CD4-positive, alpha-beta T cell treated with Interleukin-2 at 100 ng/mL for 4 hours (primary cell): ENCODE results near the gene STARD9.

Experiments used
- DNase-seq: peaks from one replicate; pipeline ENCODE4 v3.0.0-alpha.2; 2020; ENCODE audit warnings: low spot score

Gene STARD9

DNA sequence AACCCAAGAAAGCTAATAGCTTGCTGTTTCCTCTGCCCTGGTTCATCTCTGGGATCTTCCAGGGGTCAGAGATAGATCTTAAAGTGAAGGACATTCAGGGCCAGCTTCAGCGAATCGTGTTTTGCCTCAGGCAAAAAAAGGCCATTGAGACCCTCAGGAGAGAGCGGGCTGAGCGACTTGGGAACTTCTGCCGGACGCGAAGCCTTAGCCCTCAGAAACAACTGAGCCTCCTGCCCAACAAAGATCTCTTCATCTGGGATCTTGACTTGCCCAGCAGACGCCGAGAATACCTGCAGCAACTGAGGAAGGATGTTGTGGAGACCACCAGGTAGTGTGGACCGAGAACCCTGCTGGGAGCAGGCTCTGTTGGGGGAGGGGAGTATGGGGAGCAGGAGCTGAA lies 119.0 kb downstream of the STARD9 start:
- no peak for DNase-seq

- DNase-seq, result no peak
Observed at GRCh38 chr15:42695527-42696071, 120.2 kb downstream of the STARD9 start.

DNA sequence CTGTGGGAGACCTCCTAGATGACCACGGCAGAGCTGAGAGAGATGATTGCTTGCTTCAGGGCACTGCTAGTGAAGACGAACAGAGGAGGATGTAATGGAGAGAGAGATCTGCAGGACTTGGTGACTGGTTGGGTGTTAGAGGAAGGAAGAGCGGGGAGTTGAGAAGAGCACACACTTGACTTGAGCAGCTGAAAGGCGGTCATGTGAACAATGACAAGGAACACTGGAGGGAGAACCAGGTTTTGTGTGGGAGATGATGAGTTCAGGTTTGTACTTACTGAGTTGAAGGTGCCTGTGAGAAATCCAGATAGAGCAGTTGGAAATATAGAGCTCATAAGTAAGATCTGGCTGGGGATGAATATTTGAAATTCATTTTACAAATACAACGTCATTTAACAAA lies 121.2 kb downstream of the STARD9 start:
- no peak for DNase-seq

GRCh38 chr15:42704492-42704926 lies 129.1 kb downstream of the STARD9 start:
- peak; percentile 70 for DNase-seq

DNA sequence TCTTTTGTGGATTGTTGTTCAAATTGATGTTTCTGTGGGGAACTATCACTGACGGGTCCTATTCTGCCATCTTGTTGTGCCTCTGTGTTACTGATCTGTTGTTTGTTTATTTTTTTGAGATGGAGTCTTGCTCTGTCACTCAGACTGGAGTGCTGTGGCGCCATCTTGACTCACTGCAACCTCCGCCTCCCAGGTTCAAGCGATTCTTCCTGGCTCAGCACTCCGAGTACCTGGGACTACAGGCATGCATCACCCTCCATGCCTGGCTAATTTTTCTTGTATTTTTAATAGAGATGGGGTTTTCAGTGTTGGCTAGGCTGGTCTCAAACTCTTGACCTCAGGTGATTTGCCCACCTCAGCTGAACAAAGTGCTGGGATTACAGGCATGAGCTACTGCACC lies 129.9 kb downstream of the STARD9 start:
- no peak for DNase-seq

GRCh38 chr15:42707068-42707467 lies 131.7 kb downstream of the STARD9 start:
- DNase-seq, result no peak

DNA sequence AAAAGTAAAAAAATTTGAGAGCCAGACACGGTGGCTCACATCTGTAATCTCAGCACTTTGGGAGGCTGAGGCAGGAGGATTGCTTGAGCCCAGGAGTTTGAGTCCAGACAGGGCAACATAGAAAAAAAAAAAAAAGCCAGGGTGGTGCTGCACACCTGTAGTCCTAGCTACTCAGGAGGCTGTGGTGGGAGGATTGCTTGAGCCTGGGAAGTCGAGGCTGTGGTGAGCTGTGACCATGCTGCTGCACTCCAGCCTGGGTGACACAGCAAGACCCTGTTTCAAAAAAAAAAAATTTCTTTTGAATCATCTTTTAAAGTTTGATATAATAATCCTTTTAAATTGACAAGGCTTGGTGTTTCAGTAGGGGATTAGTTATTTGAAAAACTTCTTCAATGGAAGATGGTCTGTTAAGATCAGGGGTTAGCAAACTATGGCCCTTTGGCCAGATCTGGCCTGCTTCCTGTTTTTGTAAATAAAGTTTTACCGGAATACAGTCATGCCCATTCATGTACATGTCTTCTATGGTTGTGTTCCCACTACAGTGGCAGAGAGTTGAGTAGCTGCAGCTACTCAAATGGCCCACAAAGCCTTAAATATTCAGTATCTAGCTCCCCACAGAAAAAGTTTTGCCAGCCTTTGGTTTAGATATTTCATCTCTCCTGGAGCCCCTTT lies 132.6 kb downstream of the STARD9 start:
- no peak for DNase-seq

- DNase-seq, result no peak
Observed at GRCh38 chr15:42710662-42711061, 135.3 kb downstream of the STARD9 start.

- DNase-seq, result no peak
Observed at GRCh38 chr15:42711746-42712145, 136.3 kb downstream of the STARD9 start.

DNA sequence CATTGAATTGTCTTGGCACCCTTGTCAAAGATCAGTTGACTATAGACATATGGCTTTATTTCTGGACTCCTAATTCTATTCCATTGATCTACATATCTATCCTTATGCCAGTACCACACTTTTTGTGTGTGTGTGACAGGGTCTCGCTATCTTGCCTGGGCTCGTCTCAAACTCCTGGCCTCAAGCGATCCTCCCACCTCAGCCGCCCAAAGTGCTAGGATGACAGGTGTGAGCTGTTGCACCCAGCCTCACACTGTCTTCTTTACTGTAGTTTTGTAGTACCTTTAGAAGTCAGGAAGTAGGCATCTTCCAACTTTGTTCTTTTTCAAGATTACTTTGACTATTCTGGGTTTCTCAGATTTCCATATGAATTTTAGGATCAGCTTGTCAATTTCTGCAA lies 137.2 kb downstream of the STARD9 start:
- no peak for DNase-seq

DNA sequence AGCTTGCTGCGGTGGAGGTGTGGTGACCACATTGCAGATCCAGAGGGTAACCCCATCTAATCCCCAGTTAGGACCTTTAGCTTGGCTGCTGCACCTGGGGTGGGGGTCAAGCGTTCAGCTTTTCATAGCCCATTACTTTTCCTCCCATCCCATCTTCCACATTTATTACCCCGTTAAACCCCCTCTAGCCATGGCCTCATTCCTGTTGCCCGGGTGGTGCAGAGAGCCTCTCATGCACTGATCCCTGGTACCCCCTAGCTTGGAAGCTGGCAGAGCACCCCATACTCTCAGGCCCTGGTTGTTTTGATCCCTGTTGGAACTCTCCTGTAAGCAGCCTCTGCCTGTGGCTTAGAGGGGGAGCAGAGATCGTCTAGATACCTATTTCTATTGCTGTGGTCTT lies 140.7 kb downstream of the STARD9 start:
- no peak for DNase-seq

DNA sequence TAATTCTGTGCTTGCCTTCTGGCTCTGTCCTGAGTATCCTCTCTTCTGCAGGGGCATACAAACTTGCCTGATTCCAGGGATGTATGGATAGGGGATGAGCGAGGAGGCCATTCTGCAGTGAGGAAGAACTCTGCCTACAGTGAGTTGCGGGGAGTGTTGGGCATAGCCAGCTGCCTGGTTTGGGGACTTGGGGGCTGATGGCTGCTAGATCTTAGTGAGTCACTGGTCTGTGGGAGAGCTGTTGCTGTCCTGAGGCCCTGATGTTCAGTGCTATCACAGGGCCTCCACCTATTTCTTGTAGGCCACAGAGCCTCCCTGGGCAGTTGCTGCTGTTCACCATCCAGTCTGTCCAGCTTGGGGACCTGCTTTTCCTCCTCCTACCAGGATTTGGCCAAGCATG lies 141.2 kb downstream of the STARD9 start:
- no peak for DNase-seq

DNA sequence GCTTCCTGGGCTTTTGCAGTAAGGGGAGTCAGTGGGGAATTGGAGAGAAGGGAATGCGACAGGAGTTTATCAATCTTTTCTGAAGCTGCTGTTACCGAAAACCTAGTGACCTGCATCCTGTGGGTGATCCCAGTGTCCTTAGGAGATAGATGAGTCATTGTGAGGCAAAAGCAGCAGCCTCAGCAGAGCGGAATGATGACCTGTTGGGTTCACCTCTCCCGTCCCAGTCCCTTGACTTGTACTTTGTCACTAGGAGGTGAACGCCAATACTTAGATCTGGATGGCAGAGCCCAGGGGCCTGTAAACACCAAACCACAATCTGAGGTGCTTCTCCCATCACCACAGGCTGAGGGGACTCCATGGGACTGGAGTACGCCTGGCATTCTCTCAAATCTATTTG lies 143.6 kb downstream of the STARD9 start:
- DNase-seq, result no peak

- no peak for DNase-seq
Observed at GRCh38 chr15:42720071-42720470, 144.7 kb downstream of the STARD9 start.

- DNase-seq, result no peak
Observed at GRCh38 chr15:42721016-42721415, 145.6 kb downstream of the STARD9 start.

- DNase-seq, result no peak
Observed at GRCh38 chr15:42721916-42722315, 146.5 kb downstream of the STARD9 start.

- DNase-seq, result no peak
Observed at GRCh38 chr15:42723068-42723467, 147.7 kb downstream of the STARD9 start.

GRCh38 chr15:42724276-42724675 lies 148.9 kb downstream of the STARD9 start:
- no peak for DNase-seq

- DNase-seq, result no peak
Observed at GRCh38 chr15:42725331-42725903, 150.0 kb downstream of the STARD9 start.

DNA sequence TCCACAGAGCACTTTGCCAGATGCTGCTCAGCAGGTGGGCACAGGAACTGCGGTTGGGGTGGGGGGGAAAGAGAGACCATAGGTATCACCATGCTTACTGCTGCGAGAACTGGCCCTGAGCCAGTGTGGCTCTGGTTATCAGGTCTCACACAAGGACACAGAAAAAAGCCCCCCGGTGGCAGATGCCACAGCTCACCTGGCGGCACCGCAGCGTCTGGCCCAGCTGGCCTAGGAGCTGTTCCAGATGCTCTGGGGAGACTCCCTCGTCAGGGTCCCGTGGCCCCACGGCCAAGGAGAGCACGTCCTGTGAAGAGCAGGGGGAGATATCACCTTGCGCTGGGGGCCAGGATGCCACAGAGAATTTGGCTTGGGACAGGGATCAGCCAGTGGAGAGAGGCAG lies 150.7 kb downstream of the STARD9 start:
- DNase-seq, result no peak

DNA sequence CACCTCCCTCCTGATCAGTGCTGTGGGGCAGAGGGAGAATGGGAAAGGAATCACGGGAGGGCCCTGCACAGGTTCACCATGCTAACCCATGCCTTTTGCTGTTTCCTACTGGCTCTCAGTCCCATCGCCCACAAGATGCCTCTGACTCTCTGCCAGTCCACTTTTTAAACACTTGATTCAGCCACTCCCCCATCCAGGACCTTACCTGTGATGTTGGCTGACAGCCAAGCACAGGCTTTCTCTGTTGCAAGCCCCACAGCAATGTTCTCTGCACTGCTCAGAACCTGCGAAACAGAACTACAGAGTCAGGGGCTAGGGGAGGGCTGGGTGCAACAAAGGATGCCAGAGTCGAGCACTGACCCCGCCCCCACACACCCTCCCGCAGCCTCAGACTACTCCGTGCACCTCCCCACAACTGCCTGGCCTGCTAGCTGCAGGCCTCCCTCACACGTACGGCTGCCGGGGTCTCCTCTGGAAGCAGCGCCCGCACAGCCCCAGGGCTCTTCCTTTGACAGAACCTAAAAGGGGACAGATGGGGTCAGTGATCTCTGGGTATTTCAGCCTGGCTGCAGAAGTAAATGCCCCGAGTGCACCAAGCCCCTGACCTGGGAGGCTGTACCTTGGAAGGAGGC lies 152.5 kb downstream of the STARD9 start:
- no peak for DNase-seq

GRCh38 chr15:42728560-42728959 lies 153.2 kb downstream of the STARD9 start:
- DNase-seq, result no peak

GRCh38 chr15:42728972-42729371 lies 153.6 kb downstream of the STARD9 start:
- DNase-seq, result no peak
